HepG2 (cell line): ENCODE measurements around the gene BTRC.

Experiments
- EP300 ChIP-seq, 3 experiments: sonication (generic) in 1 of 3; formaldehyde crosslinking in 1 of 3; IDR thresholded peaks; 2 replicates each; pipeline versions ENCODE4 v1.5.1 to v1.6.1; 2011 to 2020; ENCODE audit warnings: low read depth in 2 of 3, low read length in 2 of 3, borderline replicate concordance in 1 of 3, improper control_type of control experiment in 1 of 3, mild to moderate bottlenecking in 1 of 3, missing genetic modification reagents in 1 of 3, moderate library complexity in 1 of 3
- FOXM1 ChIP-seq: sonication (generic); formaldehyde crosslinking; IDR thresholded peaks from 2 replicates; pipeline ENCODE4 v1.5.0; 2020; ENCODE audit warnings: missing genetic modification reagents
- GATAD2A ChIP-seq: IDR thresholded peaks from 2 replicates; pipeline ENCODE4 v1.6.1; 2016
- GLI4 ChIP-seq: sonication (generic); formaldehyde crosslinking; IDR thresholded peaks from 2 replicates; pipeline ENCODE4 v1.5.1; 2020; ENCODE audit warnings: missing genetic modification reagents, mild to moderate bottlenecking, moderate library complexity, borderline replicate concordance
- HMGXB4 ChIP-seq, 2 experiments: sonication (generic) in 1 of 2; formaldehyde crosslinking in 1 of 2; IDR thresholded peaks; 2 replicates each; pipeline versions ENCODE4 v1.4.0 to v1.6.1; 2018 to 2020; ENCODE audit warnings: missing genetic modification reagents in 2 of 2, borderline replicate concordance in 1 of 2, low read depth in 1 of 2, mild to moderate bottlenecking in 1 of 2, missing biosample characterization in 1 of 2
- IKZF1 ChIP-seq: fragments of 450-650 bp; IDR thresholded peaks from 2 replicates; pipeline ENCODE4 v1.7.1; 2016
- SALL2 ChIP-seq: sonication (generic); formaldehyde crosslinking; IDR thresholded peaks from 2 replicates; pipeline ENCODE4 v1.8.1; 2023; ENCODE audit warnings: mild to moderate bottlenecking, missing genetic modification reagents, inconsistent platforms
- ZNF20 ChIP-seq: sonication (generic); formaldehyde crosslinking; IDR thresholded peaks from 2 replicates; pipeline ENCODE4 v1.4.0; 2020; ENCODE audit warnings: mild to moderate bottlenecking, moderate library complexity, missing genetic modification reagents
- TF ChIP-seq, protein P1 (sequence below): sonication (generic); formaldehyde crosslinking; IDR thresholded peaks from 2 replicates; pipeline ENCODE4 v1.4.0; 2020; ENCODE audit warnings: mild to moderate bottlenecking, missing genetic modification reagents
- TF ChIP-seq, protein P2 (sequence below): sonication (generic); formaldehyde crosslinking; IDR thresholded peaks from 2 replicates; pipeline ENCODE4 v1.5.0; 2020; ENCODE audit warnings: mild to moderate bottlenecking, missing genetic modification reagents, moderate library complexity

DNA sequence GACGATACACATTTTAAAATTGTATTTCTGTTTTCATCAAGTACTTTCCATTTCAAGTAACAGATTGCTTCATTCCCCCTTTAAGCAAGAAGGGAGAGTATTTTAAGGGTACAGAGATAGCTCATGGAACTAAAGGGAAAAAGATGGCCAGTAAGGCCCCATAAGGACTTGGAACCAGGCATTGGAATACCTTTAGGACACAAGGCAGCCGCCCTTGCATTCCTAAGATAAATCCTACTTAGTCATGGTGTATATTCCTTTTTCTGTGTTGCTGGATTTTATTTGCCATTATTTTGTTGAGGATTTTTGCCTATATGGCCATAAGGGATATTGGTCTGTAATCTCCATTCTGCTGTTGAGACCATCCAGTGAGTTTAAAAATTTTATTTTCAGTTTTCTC, 49.2 kb downstream of the BTRC start:
- TF ChIP-seq GLI4 (CRISPR knock-in tag): no peak
- TF ChIP-seq HMGXB4 (CRISPR knock-in tag; IDR thresholded peaks at IDR 0.05; ENCODE audit: borderline replicate concordance in 1 of 2, low read depth in 1 of 2): no peak
- TF ChIP-seq, protein P1, sequence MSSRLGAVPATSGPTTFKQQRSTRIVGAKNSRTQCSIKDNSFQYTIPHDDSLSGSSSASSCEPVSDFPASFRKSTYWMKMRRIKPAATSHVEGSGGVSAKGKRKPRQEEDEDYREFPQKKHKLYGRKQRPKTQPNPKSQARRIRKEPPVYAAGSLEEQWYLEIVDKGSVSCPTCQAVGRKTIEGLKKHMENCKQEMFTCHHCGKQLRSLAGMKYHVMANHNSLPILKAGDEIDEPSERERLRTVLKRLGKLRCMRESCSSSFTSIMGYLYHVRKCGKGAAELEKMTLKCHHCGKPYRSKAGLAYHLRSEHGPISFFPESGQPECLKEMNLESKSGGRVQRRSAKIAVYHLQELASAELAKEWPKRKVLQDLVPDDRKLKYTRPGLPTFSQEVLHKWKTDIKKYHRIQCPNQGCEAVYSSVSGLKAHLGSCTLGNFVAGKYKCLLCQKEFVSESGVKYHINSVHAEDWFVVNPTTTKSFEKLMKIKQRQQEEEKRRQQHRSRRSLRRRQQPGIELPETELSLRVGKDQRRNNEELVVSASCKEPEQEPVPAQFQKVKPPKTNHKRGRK (CRISPR knock-in tag): no peak
- no peak for TF ChIP-seq EP300 (IDR thresholded peaks at IDR 0.05; ENCODE audit: low read depth in 2 of 2, low read length in 2 of 2)
- no peak for TF ChIP-seq EP300 (CRISPR knock-in tag; IDR thresholded peaks at IDR 0.05; ENCODE audit: borderline replicate concordance)
- no peak for TF ChIP-seq GATAD2A (CRISPR knock-in tag)
- TF ChIP-seq, protein P2, sequence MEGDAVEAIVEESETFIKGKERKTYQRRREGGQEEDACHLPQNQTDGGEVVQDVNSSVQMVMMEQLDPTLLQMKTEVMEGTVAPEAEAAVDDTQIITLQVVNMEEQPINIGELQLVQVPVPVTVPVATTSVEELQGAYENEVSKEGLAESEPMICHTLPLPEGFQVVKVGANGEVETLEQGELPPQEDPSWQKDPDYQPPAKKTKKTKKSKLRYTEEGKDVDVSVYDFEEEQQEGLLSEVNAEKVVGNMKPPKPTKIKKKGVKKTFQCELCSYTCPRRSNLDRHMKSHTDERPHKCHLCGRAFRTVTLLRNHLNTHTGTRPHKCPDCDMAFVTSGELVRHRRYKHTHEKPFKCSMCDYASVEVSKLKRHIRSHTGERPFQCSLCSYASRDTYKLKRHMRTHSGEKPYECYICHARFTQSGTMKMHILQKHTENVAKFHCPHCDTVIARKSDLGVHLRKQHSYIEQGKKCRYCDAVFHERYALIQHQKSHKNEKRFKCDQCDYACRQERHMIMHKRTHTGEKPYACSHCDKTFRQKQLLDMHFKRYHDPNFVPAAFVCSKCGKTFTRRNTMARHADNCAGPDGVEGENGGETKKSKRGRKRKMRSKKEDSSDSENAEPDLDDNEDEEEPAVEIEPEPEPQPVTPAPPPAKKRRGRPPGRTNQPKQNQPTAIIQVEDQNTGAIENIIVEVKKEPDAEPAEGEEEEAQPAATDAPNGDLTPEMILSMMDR (CRISPR knock-in tag): no peak
- no peak for TF ChIP-seq IKZF1
- no peak for TF ChIP-seq SALL2 (CRISPR knock-in tag)
- TF ChIP-seq FOXM1 (CRISPR knock-in tag): no peak
- no peak for TF ChIP-seq ZNF20 (CRISPR knock-in tag)
